Naive thymus-derived CD8-positive, alpha-beta T cell (primary cell): ENCODE measurements around the gene GPRC5C. TPM values are rescaled to one million over a fixed set of nuclear protein-coding genes. Genes with fewer than 3 reads are reported as not detected.
"Not testable (repeated sequence)": the region's sequence is repeated elsewhere in the genome, so short reads cannot be mapped to it uniquely, and the experiment has no call there.

Experiments
- ATAC-seq, 2 donors: fragments of 150-1000 bp; cut with Tn5 transposase in 1 of 2; sonication (Bioruptor Pico), chemical (Tn5 transposase) in 1 of 2; 1 replicate in 1 of 2; 2 replicates in 1 of 2; pipeline ENCODE4 v1.10.0; 2021; ENCODE audit warnings: mild to moderate bottlenecking in 2 of 2, moderate library complexity in 2 of 2
- POLR2A ChIA-PET: fragments of 350-600 bp; sonication (Branson Sonifier 250); formaldehyde crosslinking; loops from one replicate; lab custom pipeline; 2021; ENCODE audit warnings: antibody characterized with exemption; lab: Charles Lee
- DNase-seq, 10 donors: peaks; one replicate each; pipeline versions ENCODE4 v3.0.0 to v3.0.0-alpha.2; 2020 to 2022
- H3K27ac Mint-ChIP-seq, 10 donors: one replicate each; pipeline ENCODE4 v1.8.0; 2020 to 2022; ENCODE audit warnings: mild to moderate bottlenecking in 10 of 10, mixed read lengths in 10 of 10, moderate library complexity in 4 of 10, inconsistent platforms in 1 of 10
- H3K27me3 Mint-ChIP-seq, 5 donors: one replicate each; pipeline ENCODE4 v1.8.0; 2021 to 2022; ENCODE audit warnings: mixed read lengths in 5 of 5
- H3K36me3 Mint-ChIP-seq, 3 donors: one replicate each; pipeline ENCODE4 v1.8.0; 2020 to 2022; ENCODE audit warnings: mixed read lengths in 3 of 3, mild to moderate bottlenecking in 2 of 3, inconsistent platforms in 1 of 3
- H3K4me1 Mint-ChIP-seq, 4 donors: one replicate each; pipeline ENCODE4 v1.8.0; 2021 to 2022; ENCODE audit warnings: mixed read lengths in 4 of 4
- H3K4me3 Mint-ChIP-seq, 10 donors: one replicate each; pipeline ENCODE4 v1.8.0; 2020 to 2022; ENCODE audit warnings: mild to moderate bottlenecking in 10 of 10, mixed read lengths in 10 of 10, moderate library complexity in 6 of 10, inconsistent platforms in 1 of 10
- H3K9me3 Mint-ChIP-seq, 9 donors: one replicate each; pipeline ENCODE4 v1.8.0; 2020 to 2022; ENCODE audit warnings: mixed read lengths in 9 of 9, mild to moderate bottlenecking in 3 of 9, inconsistent platforms in 1 of 9, moderate library complexity in 1 of 9
- polyA plus RNA-seq, 3 donors: library from polyadenylated mRNA; unstranded; fragments of 300-500 nt; fragmentation: Illumina TruSeq; gene quantifications; one replicate each; pipeline ENCODE4 v1.2.3, GENCODE V29; 2021
- total RNA-seq, 8 experiments: library from RNA in 2 of 8; stranded (reverse) in 2 of 8; gene quantifications; one replicate each; pipeline ENCODE4 v1.2.3 and lab custom pipeline; 2021 to 2026

GPRC5C gene
- total and polyA plus RNA-seq, 5 experiments from 2014 or later: 0.09 TPM; not detected in 4

DNA sequence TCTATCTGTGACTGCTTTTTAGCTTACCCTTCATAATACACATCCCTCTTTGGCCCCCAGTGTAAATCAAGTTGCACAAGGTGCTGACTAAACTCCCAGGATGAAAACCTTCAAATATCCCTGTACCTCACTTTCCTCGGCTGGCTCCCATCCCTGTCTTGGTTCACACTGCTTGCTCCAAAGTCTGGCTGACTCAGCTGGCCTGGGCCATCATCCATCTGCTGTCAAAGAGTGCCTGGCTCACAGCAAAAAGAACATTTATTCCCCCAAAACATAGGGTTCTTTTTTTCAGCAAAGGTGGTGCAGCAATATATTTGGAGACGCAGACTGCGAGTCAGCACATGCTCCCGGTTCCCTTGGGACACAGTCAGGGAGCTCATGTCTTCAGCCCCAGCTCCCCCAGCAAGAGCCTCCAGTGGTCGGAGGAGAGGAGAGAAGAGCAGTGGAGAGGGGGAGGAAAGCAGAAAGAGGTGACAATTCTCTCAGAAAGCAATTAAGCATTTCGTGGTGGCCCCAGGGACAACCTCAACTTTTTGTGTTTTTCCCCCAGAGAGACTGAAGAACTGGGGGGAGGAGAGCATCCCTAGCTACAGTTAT, 38.4 kb upstream of the GPRC5C start:
- DNase-seq (no peak), ATAC-seq (no peak)
- H3K4me3 Mint-ChIP-seq: no peak overlapping the region
- no peaks in the 10 kb centered on the region for H3K36me3 Mint-ChIP-seq
- H3K9me3 Mint-ChIP-seq: no peaks in the 10 kb centered on the region
- no peaks in the 10 kb centered on the region for H3K4me1 Mint-ChIP-seq
- POLR2A ChIA-PET: no interaction called here
- peak overlapping the region in 1 of 10 donors; percentile 84 for H3K27ac Mint-ChIP-seq
- H3K27me3 Mint-ChIP-seq: peaks cover 0 to 7% (median 4%) of the 10 kb centered on the region in 5 donors

DNA sequence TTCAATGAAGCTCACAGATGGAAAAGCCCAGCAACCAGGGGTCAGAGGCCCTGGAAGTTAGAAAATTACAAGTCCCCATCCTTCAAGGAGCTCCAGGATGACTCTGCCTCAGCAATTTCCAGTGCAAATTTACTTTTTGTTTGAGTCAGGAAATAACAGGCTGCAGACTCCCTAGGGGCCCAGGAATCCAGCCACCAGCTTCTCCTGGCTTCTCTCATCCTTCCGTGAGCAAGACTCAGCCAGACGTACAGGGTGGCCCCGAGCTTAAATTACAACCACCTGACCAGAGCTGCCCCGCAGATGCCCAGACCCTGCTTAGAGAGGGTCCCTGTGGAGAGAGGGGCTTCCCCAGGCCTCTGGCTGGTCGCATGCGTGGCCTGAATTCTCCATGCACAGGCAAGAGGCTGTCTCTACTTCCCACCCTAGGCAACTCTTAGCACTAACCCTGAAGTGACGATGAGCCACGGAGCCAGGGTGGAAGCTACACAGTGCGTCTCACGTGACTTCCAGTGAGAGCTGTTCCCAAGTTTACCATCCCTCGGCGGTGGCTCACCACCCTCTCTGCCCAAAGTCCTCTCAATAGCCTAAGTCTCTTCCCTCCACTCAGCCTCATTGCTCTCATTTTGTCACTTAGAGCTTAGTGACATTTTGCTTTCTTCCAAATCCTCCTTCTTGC, 37.5 kb upstream of the GPRC5C start:
- DNase-seq (peak in 1 of 10 donors; percentile 50), ATAC-seq (no peak)
- POLR2A ChIA-PET: no interaction called here
- no peaks in the 10 kb centered on the region for H3K9me3 Mint-ChIP-seq
- H3K27me3 Mint-ChIP-seq: peaks cover 0 to 7% (median 4%) of the 10 kb centered on the region in 5 donors
- no peaks in the 10 kb centered on the region for H3K4me1 Mint-ChIP-seq
- no peak overlapping the region for H3K4me3 Mint-ChIP-seq
- H3K36me3 Mint-ChIP-seq: no peaks in the 10 kb centered on the region
- H3K27ac Mint-ChIP-seq: no peak overlapping the region

DNA sequence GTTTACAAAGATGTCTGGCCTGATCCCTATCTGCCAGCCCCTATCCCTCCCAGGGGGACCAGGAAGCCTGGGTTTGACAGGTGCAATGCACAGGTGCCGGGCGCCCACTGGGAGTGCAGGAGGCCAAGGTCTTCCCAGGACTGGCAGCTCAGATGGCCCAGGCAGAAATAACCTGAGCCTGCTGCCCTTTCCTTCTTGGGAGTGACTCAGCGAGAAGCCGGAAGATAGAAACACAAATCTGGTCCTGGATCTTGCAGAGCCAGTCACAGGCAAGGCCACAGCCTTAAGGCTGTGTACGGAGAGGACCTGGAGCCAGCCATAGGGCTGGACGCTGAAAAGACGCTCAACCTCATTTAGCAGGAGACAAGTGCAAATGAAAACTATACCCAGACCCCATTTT, 36.9 kb upstream of the GPRC5C start:
- no peak for ATAC-seq
- Mint-ChIP-seq H3K9me3 (no peaks in the 10 kb centered on the region), H3K4me3 (no peak overlapping the region), H3K27me3 (peaks cover 0 to 4% (median 2%) of the 10 kb centered on the region in 5 donors), H3K36me3 (no peaks in the 10 kb centered on the region), H3K27ac (no peak overlapping the region), H3K4me1 (no peaks in the 10 kb centered on the region)
- no peak for DNase-seq
- POLR2A ChIA-PET: no interaction called here

DNA sequence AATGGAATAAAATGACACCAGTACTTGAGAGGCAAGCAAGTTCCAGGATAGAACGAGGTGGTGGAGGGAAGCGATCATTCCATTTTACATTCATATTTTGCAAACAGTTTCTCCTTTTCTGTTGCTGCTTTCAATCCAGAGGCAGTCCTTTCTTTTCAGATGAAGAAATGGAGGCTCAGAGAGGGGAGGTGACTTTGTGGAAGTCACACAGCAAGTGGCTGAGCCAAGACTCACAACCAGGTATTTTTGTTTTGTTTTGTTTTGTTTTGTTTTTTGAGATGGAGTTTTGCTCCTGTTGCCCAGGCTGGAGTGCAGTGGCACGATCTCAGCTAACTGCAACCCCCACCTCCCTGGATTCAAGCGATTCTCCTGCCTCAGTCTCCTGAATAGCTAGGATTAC, 35.3 kb upstream of the GPRC5C start:
- DNase-seq: no peak
- Mint-ChIP-seq H3K27ac (no peak overlapping the region), H3K36me3 (no peaks in the 10 kb centered on the region), H3K4me1 (no peaks in the 10 kb centered on the region), H3K9me3 (no peaks in the 10 kb centered on the region), H3K27me3 (peaks cover 0 to 4% (median 0%) of the 10 kb centered on the region in 5 donors), H3K4me3 (no peak overlapping the region)
- POLR2A ChIA-PET: no interaction called here
- no peak for ATAC-seq

DNA sequence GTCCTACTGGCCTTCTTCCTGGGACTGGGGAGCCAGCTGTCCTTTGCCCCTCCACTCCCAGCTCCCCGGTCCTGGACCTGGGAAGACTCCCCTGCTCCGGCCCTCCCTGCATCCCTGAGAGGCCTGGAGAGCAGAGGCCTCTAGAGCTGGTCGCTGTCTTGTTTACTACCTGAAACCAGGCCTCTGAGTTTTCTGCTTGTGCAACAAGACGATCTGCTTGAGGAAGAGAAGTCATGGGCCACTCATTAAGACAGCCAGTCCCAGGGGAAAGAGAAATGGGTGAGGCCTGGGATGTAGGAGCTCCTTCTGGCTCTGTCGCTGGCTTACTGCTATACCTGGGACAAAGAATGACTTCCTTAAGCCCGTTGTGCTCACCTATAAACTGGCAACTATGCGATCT, 29.8 kb upstream of the GPRC5C start:
- Mint-ChIP-seq H3K27me3 (peaks cover 0 to 2% (median 0%) of the 10 kb centered on the region in 5 donors), H3K9me3 (no peaks in the 10 kb centered on the region), H3K4me3 (no peak overlapping the region), H3K27ac (no peak overlapping the region), H3K36me3 (no peaks in the 10 kb centered on the region), H3K4me1 (peaks cover 0 to under 1% (median under 1%) of the 10 kb centered on the region in 4 donors)
- DNase-seq (no peak), ATAC-seq (no peak)
- POLR2A ChIA-PET: no interaction called here

DNA sequence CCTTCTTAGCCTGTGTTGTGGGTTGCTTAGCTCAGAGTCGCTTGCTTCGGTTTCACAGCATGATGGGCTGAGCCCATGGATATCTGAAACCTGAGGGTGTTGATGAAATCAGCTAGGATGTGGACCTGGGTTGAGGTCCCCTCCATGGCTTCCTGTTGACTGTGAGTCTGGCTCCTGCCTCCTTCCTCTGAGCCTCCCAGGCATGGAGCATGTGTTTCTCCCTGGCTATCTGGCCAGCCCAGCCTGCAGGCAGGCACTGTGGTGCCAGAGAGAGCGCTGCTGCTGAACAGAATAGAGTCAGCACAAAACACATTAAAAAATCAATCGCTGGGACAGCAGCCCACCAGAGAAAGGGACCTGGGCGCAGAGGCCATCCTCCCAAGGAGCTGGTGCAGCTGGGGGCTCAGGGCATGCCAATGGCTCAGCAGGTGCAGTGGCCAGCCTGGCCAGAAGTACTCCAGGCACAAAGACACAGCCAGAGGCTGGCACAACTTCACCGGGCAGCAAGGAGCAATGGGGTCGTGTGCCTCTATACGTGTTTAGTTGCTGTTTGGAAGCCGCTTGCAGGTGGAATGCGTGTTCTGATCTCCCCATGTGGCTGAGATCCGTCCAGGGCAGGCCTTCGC, 28.3 kb upstream of the GPRC5C start:
- H3K27ac Mint-ChIP-seq: no peak overlapping the region
- H3K4me1 Mint-ChIP-seq: peaks cover 0 to 2% (median under 1%) of the 10 kb centered on the region in 4 donors

DNA sequence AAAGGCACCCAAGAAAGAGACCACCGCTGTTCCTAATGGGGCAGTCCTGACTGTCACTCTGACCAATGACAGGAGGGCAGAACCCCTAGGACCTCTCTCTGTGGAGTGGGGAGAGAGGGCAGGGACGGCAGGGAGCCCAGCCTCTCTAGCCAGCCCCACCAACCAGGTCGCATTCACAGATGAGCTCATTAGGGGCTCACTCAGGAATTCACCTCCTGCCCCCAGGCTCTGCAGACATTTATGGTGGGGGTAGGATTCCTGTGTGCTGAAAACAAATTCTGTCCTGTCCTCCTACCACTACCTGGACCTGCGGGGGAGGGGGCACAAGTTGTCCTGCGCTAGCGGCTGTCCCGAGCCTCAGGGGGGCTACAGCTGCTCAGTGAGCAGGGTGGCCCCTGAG, 27.7 kb upstream of the GPRC5C start:
- no peak for DNase-seq
- no peak overlapping the region for H3K4me3 Mint-ChIP-seq

More for the DNA sequence above, 28.3 kb upstream of the GPRC5C start:
- Mint-ChIP-seq H3K4me3 (no peak overlapping the region), H3K36me3 (no peaks in the 10 kb centered on the region), H3K9me3 (no peaks in the 10 kb centered on the region), H3K27me3 (peaks cover 0 to 2% (median 0%) of the 10 kb centered on the region in 5 donors)
- ATAC-seq: no peak
- POLR2A ChIA-PET: interaction anchor here (0.5 kb wide), 1 partner anchor 1093 kb away, joined by 3 read pairs; no protein-coding TSS in a partner anchor
- DNase-seq: no peak

DNA sequence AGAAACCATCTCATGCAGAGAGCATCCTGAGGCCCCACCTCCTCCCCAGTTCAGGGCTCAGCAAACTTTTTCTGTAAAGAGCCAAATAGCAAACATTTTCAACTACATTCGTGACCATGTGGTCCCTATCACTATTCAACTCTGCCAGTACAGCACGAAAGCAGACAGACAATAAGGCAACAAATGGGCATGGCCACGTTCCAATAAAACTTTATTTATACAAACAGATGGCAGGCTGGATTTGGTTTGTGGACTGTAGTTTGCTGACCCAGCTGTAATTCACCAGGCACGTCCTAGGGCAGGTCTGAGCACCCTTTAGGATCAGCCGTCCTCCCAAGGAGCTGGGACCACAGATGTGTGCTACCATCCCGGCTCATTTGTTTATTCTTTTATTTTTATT, 27.1 kb upstream of the GPRC5C start:
- no peaks in the 10 kb centered on the region for H3K9me3 Mint-ChIP-seq
- no peak overlapping the region for H3K27ac Mint-ChIP-seq
- POLR2A ChIA-PET: no interaction called here
- ATAC-seq (no peak), DNase-seq (no peak)
- peaks cover 0 to 2% (median 0%) of the 10 kb centered on the region in 5 donors for H3K27me3 Mint-ChIP-seq
- H3K4me3 Mint-ChIP-seq: no peak overlapping the region
- no peaks in the 10 kb centered on the region for H3K36me3 Mint-ChIP-seq
- H3K4me1 Mint-ChIP-seq: peaks cover 0 to 2% (median under 1%) of the 10 kb centered on the region in 4 donors

More for the DNA sequence above, 27.7 kb upstream of the GPRC5C start:
- H3K36me3 Mint-ChIP-seq: no peaks in the 10 kb centered on the region
- no peak for ATAC-seq
- H3K27ac Mint-ChIP-seq: no peak overlapping the region
- H3K9me3 Mint-ChIP-seq: no peaks in the 10 kb centered on the region
- peaks cover 0 to 2% (median under 1%) of the 10 kb centered on the region in 4 donors for H3K4me1 Mint-ChIP-seq
- peaks cover 0 to 2% (median 0%) of the 10 kb centered on the region in 5 donors for H3K27me3 Mint-ChIP-seq
- POLR2A ChIA-PET: interaction anchor here (0.5 kb wide), 1 partner anchor 1093 kb away, joined by 3 read pairs; no protein-coding TSS in a partner anchor

DNA sequence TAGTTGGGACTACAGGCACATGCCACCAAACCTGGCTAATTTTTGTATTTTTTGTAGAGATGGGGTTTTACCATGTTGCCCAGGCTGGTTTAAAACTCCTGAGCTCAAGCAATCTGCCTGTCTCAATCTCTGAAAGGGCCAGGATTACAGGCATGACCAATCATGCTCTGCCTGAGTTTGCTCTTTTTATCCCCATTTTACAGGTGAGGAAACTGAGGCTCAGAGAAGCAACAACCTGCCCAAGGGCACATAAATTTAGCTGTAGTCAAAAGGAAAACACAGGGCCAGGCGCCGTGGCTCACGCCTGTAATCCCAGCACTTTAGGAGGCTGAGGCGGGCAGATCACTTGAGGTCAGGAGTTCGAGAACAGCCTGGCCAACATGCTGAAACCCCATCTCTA, 26.6 kb upstream of the GPRC5C start:
- H3K27ac Mint-ChIP-seq, H3K9me3 Mint-ChIP-seq, H3K4me1 Mint-ChIP-seq, POLR2A ChIA-PET, ATAC-seq, DNase-seq, H3K36me3 Mint-ChIP-seq, H3K27me3 Mint-ChIP-seq, H3K4me3 Mint-ChIP-seq: not testable (repeated sequence)

DNA sequence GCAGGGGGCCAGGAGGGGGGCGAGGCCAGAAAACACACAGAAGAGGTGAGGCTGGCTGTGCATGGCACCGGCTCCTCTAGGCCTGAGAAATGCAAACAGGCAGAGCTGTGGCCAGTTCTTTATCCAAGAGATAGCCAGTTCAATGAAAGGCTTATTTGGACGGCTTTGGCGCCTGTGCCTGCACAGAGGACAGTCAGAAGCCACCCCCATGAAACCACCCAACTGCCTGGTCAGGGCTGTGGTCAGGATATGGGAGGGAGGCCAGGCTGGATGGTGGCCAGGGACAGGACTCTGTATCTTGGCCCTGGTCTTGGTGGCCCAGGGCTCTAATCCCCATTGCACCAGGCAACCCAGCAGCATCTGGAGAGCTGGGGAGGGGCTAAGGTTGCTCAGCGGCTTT, 24.5 kb upstream of the GPRC5C start:
- no peak for ATAC-seq
- peaks cover 0 to 4% (median 0%) of the 10 kb centered on the region in 5 donors for H3K27me3 Mint-ChIP-seq

DNA sequence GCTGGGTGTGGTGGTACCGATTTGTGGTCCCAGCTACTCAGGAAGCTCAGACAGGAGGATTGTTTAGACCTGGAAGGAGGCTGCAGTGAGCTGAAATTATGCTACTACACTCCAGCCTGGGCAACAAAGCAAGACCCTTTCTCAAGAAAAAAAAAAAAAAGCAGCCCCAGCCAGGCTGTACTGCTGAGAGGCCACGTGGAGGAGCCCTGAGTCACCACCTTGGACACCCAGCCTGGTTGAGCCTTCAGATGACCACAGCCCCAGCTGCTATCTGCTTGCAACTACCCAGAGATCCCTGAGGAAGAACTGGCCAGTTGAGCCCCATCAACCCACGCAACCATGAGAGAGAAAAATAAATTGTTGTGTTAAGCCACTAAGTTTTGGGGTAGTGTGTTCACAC, 23.6 kb upstream of the GPRC5C start:
- H3K4me3 Mint-ChIP-seq: no peak overlapping the region
- ATAC-seq: no peak
- peaks cover 0 to 4% (median under 1%) of the 10 kb centered on the region in 5 donors for H3K27me3 Mint-ChIP-seq
- no peak for DNase-seq
- H3K4me1 Mint-ChIP-seq: peaks cover 0 to 2% (median under 1%) of the 10 kb centered on the region in 4 donors
- peaks cover 0 to 5% (median 0%) of the 10 kb centered on the region in 9 donors for H3K9me3 Mint-ChIP-seq
- H3K27ac Mint-ChIP-seq: no peak overlapping the region
- H3K36me3 Mint-ChIP-seq: peaks cover 0 to 4% (median 1%) of the 10 kb centered on the region in 3 donors
- POLR2A ChIA-PET: no interaction called here

More for the DNA sequence above, 24.5 kb upstream of the GPRC5C start:
- POLR2A ChIA-PET: no interaction called here
- no peak overlapping the region for H3K27ac Mint-ChIP-seq
- no peak overlapping the region for H3K4me3 Mint-ChIP-seq
- H3K9me3 Mint-ChIP-seq: peaks cover 0 to 5% (median 0%) of the 10 kb centered on the region in 9 donors
- no peak for DNase-seq
- peaks cover 0 to 4% (median 1%) of the 10 kb centered on the region in 3 donors for H3K36me3 Mint-ChIP-seq
- H3K4me1 Mint-ChIP-seq: peaks cover 0 to 2% (median under 1%) of the 10 kb centered on the region in 4 donors

DNA sequence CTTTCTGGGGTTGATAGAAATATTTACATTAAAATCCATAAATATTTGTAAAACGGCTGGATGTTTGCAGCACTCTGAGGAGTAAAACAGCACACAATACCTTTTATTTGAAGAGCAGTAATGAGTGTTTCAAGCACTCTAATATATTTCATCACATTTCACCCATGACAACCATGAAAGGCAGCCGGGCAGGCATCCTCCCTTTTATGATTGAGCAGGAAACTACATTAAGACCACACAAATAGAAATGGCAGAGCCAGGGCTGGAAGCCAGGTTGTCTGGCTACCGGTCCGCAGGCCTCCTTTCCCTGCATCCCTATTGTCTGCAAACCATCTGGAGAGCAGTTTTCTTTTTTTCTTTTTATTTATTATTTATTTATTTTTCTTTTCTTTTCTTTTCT, 23.1 kb upstream of the GPRC5C start:
- peaks cover 0 to 4% (median 1%) of the 10 kb centered on the region in 3 donors for H3K36me3 Mint-ChIP-seq
- ATAC-seq (no peak), DNase-seq (no peak)
- no peak overlapping the region for H3K27ac Mint-ChIP-seq
- H3K4me3 Mint-ChIP-seq: no peak overlapping the region
- peaks cover 0 to 4% (median 2%) of the 10 kb centered on the region in 5 donors for H3K27me3 Mint-ChIP-seq
- H3K9me3 Mint-ChIP-seq: peaks cover 0 to 5% (median 0%) of the 10 kb centered on the region in 9 donors
- POLR2A ChIA-PET: interaction anchor here (0.7 kb wide), 1 partner anchor 102 kb away, joined by 3 read pairs; no protein-coding TSS in a partner anchor
- H3K4me1 Mint-ChIP-seq: peaks cover 0 to 2% (median under 1%) of the 10 kb centered on the region in 4 donors
